MCF 10A (cell line): ENCODE results near the gene EPB41L4A. TPM values are rescaled to one million over a fixed set of nuclear protein-coding genes. Genes with fewer than 3 reads are reported as not detected.
"Not testable (repeated sequence)": the region's sequence is repeated elsewhere in the genome, so short reads cannot be mapped to it uniquely, and the experiment has no call there.

Experiments
- BruUV-seq: library from RNA; stranded (reverse); fragments of 400-500 nt; replicated peaks from 2 replicates; lab custom pipeline; 2021; lab: Mats Ljungman, UMichigan
- CTCF ChIA-PET: fragments of 300-600 bp; sonication (Branson Sonifier 250); formaldehyde crosslinking; extraction: SDS; loops from one replicate; lab custom pipeline; 2021; ENCODE audit warnings: antibody characterized with exemption, inconsistent platforms; lab: Yijun Ruan, JAX
- POLR2A ChIA-PET: fragments of 300-600, 350-650 bp; sonication (Branson Sonifier 250); formaldehyde crosslinking; extraction: SDS; loops from one replicate; lab custom pipeline; 2020; ENCODE audit warnings: antibody characterized with exemption, inconsistent platforms; lab: Yijun Ruan, JAX
- DNase-seq: peaks from one replicate; pipeline ENCODE4 v3.0.0-alpha.2; 2018; ENCODE audit not compliant: unreplicated experiment
- H3K27ac Mint-ChIP-seq: one replicate; pipeline ENCODE4 v1.8.0; 2022; ENCODE audit warnings: mild to moderate bottlenecking, low read depth, mixed read lengths; ENCODE audit not compliant: unreplicated experiment
- H3K27me3 Mint-ChIP-seq: one replicate; pipeline ENCODE4 v1.8.0; 2022; ENCODE audit warnings: mixed read lengths; ENCODE audit not compliant: insufficient read depth, unreplicated experiment
- H3K36me3 Mint-ChIP-seq: one replicate; pipeline ENCODE4 v1.8.0; 2022; ENCODE audit warnings: mild to moderate bottlenecking, moderate library complexity, mixed read lengths; ENCODE audit not compliant: insufficient read depth, unreplicated experiment
- H3K4me1 Mint-ChIP-seq: one replicate; pipeline ENCODE4 v1.8.0; 2022; ENCODE audit warnings: mixed read lengths; ENCODE audit not compliant: insufficient read depth, unreplicated experiment
- H3K4me3 Mint-ChIP-seq: one replicate; pipeline ENCODE4 v1.8.0; 2022; ENCODE audit warnings: mild to moderate bottlenecking, moderate library complexity, mixed read lengths; ENCODE audit not compliant: unreplicated experiment
- H3K9me3 Mint-ChIP-seq: one replicate; pipeline ENCODE4 v1.8.0; 2022; ENCODE audit warnings: mixed read lengths; ENCODE audit not compliant: unreplicated experiment
- CTCF ChIP-seq: fragments of 200-600 bp; IDR thresholded peaks from one replicate; pipeline ENCODE4 v1.8.0; 2022; ENCODE audit warnings: antibody characterized with exemption, mild to moderate bottlenecking; ENCODE audit not compliant: unreplicated experiment
- intact Hi-C: fragments of 100-400 bp; cut with micrococcal nuclease; formaldehyde crosslinking; loops from 2 replicates; pipeline ENCODE4 v1.14.1; 2022
- total RNA-seq: library from RNA; stranded (reverse); gene quantifications from 2 replicates; pipeline ENCODE4 v1.2.3, GENCODE V29; 2022

The EPB41L4A gene
- total RNA-seq, 1 experiment from 2014 or later, result 12.4 TPM

- BruUV-seq, result no TSS peak
These were observed 15.6 kb upstream of the EPB41L4A start for GRCh38 chr5:112434641-112435040.

GRCh38 chr5:112426202-112426601 lies 7.1 kb upstream of the EPB41L4A start:
- not testable (repeated sequence) for H3K36me3 Mint-ChIP-seq, H3K27ac Mint-ChIP-seq

More at GRCh38 chr5:112434641-112435040, 15.6 kb upstream of the EPB41L4A start:
- Mint-ChIP-seq H3K27ac (no peak overlapping the region), H3K27me3 (peaks cover 17% of the 10 kb centered on the region), H3K36me3 (no peaks in the 10 kb centered on the region), H3K4me1 (peaks cover 7% of the 10 kb centered on the region), H3K9me3 (peaks cover 16% of the 10 kb centered on the region), H3K4me3 (no peak overlapping the region)
- CTCF ChIA-PET, result interaction anchor here (1.0 to 3.5 kb wide), 3 partner anchors 10 to 259 kb away, joined by 3 to 14 read pairs (median 4); partner anchors contain the start of gene EPB41L4A
- POLR2A ChIA-PET, result interaction anchor here (0.6 to 1.3 kb wide), 3 partner anchors 10 to 227 kb away, joined by 3 read pairs; no protein-coding TSS in a partner anchor
- TF ChIP-seq CTCF, result no peak
- intact Hi-C loops, result no loop called here
- peak; percentile 25 for DNase-seq

GRCh38 chr5:112419986-112420864 lies 1.1 kb upstream of the EPB41L4A start:
- Mint-ChIP-seq H3K9me3 (no peaks in the 10 kb centered on the region), H3K27me3 (no peaks in the 10 kb centered on the region), H3K36me3 (no peaks in the 10 kb centered on the region), H3K4me1 (no peaks in the 10 kb centered on the region), H3K27ac (no peak overlapping the region), H3K4me3 (peak overlapping the region; percentile 77)
- CTCF ChIA-PET, result interaction anchor here (0.6 to 6.0 kb wide), 64 partner anchors 10 to 1041 kb away, joined by 3 to 178 read pairs (median 4); no protein-coding TSS in a partner anchor
- intact Hi-C loops, result loop anchor here (1.0 to 5.0 kb wide), 4 partner anchors 210 to 337 kb away; no protein-coding TSS in a partner anchor
- no TSS peak for BruUV-seq
- DNase-seq, result peak; percentile 70
- POLR2A ChIA-PET, result interaction anchor here (0.6 to 5.9 kb wide), 26 partner anchors 10 to 327 kb away, joined by 3 to 97 read pairs (median 5); no protein-coding TSS in a partner anchor
- peak; percentile 91 for TF ChIP-seq CTCF

More at GRCh38 chr5:112426202-112426601, 7.1 kb upstream of the EPB41L4A start:
- H3K27me3 Mint-ChIP-seq, DNase-seq, BruUV-seq, H3K4me1 Mint-ChIP-seq, POLR2A ChIA-PET, H3K9me3 Mint-ChIP-seq, intact Hi-C loops, H3K4me3 Mint-ChIP-seq: not testable (repeated sequence)
- CTCF ChIA-PET, result interaction anchor here (0.7 kb wide), 1 partner anchor 117 kb away, joined by 3 read pairs; no protein-coding TSS in a partner anchor

GRCh38 chr5:112418659-112419163 lies 366 bp downstream of the EPB41L4A start:
- Mint-ChIP-seq H3K4me3 (peak overlapping the region; percentile 77), H3K36me3 (peaks cover 4% of the 10 kb centered on the region), H3K4me1 (peaks cover 8% of the 10 kb centered on the region), H3K27me3 (no peaks in the 10 kb centered on the region), H3K27ac (no peak overlapping the region), H3K9me3 (no peaks in the 10 kb centered on the region)
- intact Hi-C loops, result no loop called here
- no TSS peak for BruUV-seq
- peak; percentile 27 for DNase-seq
- ChIA-PET POLR2A (interaction anchor here (0.6 to 5.9 kb wide), 24 partner anchors 8 to 257 kb away, joined by 3 to 97 read pairs (median 6); no protein-coding TSS in a partner anchor), CTCF (interaction anchor here (0.6 to 6.0 kb wide), 22 partner anchors 8 to 255 kb away, joined by 3 to 178 read pairs (median 10); no protein-coding TSS in a partner anchor)
- TF ChIP-seq CTCF, result no peak
